ENCODE data around the gene NRP1. TPM values are rescaled to one million over a fixed set of nuclear protein-coding genes. Genes with fewer than 3 reads are reported as not detected.

The NRP1 gene
- total RNA-seq, 1 donor from 2014 or later = 486 TPM

DNA sequence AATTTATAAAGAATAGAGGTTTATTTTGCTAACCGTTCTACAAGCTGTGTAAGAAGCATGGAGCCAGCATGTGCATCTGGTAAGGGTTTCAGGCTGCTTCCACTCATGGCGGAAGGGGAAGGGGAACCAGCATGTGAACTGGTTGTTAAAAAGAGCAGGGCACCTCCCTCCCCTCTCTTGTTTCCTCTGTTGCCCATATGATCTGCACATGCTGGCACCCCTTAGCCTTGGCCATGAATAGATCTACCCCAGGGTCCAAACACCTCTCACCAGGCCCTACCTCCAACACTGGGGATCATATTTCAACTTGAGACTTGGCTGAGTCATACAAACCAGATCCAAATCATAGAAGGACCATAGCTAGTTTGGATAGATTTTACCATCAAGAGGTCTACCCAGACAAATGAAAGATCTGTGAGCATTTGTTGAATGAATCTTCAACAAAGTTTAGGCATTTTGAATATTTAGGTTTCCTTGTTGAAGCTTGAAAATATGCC is 36.0 kb upstream of the NRP1 start:
- Mint-ChIP-seq H3K4me1 (ENCODE audit: unreplicated experiment) (no peaks in the 10 kb centered on the region), H3K27ac (ENCODE audit: unreplicated experiment) (peak overlapping the region; percentile 49), H3K27me3 (ENCODE audit: unreplicated experiment) (no peaks in the 10 kb centered on the region), H3K36me3 (ENCODE audit: low read depth, unreplicated experiment) (no peaks in the 10 kb centered on the region), H3K9me3 (ENCODE audit: unreplicated experiment) (no peaks in the 10 kb centered on the region), H3K4me3 (ENCODE audit: unreplicated experiment) (no peak overlapping the region)
- TF ChIP-seq, protein P1, sequence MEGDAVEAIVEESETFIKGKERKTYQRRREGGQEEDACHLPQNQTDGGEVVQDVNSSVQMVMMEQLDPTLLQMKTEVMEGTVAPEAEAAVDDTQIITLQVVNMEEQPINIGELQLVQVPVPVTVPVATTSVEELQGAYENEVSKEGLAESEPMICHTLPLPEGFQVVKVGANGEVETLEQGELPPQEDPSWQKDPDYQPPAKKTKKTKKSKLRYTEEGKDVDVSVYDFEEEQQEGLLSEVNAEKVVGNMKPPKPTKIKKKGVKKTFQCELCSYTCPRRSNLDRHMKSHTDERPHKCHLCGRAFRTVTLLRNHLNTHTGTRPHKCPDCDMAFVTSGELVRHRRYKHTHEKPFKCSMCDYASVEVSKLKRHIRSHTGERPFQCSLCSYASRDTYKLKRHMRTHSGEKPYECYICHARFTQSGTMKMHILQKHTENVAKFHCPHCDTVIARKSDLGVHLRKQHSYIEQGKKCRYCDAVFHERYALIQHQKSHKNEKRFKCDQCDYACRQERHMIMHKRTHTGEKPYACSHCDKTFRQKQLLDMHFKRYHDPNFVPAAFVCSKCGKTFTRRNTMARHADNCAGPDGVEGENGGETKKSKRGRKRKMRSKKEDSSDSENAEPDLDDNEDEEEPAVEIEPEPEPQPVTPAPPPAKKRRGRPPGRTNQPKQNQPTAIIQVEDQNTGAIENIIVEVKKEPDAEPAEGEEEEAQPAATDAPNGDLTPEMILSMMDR (IDR thresholded peaks at IDR 0.05; ENCODE audit: unreplicated experiment) = no peak
- no peak for DNase-seq (ENCODE audit: low spot score)

DNA sequence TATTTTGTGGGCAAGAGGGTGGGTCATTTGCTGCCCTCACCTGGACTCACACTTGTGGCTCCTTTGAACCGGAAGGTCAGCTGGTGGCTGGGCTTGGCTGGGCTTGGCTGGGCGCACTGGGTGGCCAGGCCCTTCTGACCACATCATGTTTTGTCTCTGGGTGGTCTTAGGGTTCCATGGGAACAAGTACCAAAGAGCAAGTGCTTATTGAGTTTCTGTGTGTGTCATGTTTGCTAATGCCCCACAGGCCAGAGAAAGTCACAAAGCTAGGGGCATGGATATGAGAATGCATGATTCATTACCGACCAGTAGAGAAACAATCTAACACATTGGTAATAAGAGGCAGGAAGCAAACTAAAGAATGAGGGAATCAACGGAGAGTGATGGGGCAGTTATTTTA is 33.6 kb upstream of the NRP1 start:
- no peak for DNase-seq (ENCODE audit: low spot score)
- Mint-ChIP-seq H3K4me1 (ENCODE audit: unreplicated experiment) (no peaks in the 10 kb centered on the region), H3K9me3 (ENCODE audit: unreplicated experiment) (no peaks in the 10 kb centered on the region), H3K27ac (ENCODE audit: unreplicated experiment) (no peak overlapping the region), H3K36me3 (ENCODE audit: low read depth, unreplicated experiment) (no peaks in the 10 kb centered on the region), H3K27me3 (ENCODE audit: unreplicated experiment) (no peaks in the 10 kb centered on the region), H3K4me3 (ENCODE audit: unreplicated experiment) (no peak overlapping the region)
- TF ChIP-seq, protein P1 (IDR thresholded peaks at IDR 0.05; ENCODE audit: unreplicated experiment) = no peak

DNA sequence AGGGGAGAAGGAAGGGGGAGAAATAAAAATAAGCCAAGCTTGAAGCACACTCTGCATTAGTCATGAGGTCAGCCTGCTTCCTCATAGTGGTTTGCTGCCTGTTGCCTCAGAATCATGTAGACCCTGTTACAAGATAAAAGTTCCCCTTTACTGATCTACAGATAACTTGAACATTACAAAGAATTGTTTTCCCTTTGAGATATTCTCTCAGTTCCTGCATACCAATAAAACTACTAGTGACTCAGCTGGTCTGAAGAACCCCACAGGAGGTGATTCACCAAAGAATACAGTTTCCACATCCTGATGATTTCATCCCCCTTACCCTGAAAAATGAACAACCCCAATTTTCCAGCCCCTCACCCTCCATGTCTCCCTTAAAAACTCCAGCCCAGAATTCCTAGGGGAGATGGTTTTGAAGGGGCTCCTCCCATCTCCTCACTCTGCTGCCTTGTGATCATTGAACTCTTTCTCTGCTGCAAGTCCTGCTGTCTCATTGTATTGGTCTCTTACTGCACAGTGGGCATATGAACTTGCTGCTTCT is 31.5 kb upstream of the NRP1 start:
- Mint-ChIP-seq H3K4me1 (ENCODE audit: unreplicated experiment) (no peaks in the 10 kb centered on the region), H3K36me3 (ENCODE audit: low read depth, unreplicated experiment) (no peaks in the 10 kb centered on the region), H3K4me3 (ENCODE audit: unreplicated experiment) (no peak overlapping the region), H3K27ac (ENCODE audit: unreplicated experiment) (no peak overlapping the region), H3K27me3 (ENCODE audit: unreplicated experiment) (no peaks in the 10 kb centered on the region), H3K9me3 (ENCODE audit: unreplicated experiment) (no peaks in the 10 kb centered on the region)
- TF ChIP-seq, protein P1 (IDR thresholded peaks at IDR 0.05; ENCODE audit: unreplicated experiment) = no peak
- DNase-seq (ENCODE audit: low spot score) = no peak

DNA sequence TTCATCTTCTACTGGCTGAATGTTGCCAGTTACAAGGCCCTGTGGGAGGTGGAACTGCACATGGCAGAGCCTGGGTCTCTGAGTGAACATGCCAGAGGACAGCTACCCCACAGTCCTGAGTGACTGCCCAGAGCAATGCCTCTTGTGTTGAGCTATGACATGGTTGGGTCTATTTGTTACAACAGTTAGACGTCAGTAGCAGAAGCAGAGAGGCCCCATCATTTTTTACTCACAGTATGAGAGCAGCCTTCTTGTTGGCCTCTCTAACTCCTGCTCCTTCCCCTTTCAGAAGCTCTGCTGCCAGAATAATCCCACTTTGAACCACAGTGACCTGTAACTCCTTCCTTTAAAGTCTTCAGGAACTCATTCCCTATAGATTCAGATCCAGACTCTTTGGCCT is 30.8 kb upstream of the NRP1 start:
- H3K27ac Mint-ChIP-seq (ENCODE audit: unreplicated experiment) = no peak overlapping the region

DNA sequence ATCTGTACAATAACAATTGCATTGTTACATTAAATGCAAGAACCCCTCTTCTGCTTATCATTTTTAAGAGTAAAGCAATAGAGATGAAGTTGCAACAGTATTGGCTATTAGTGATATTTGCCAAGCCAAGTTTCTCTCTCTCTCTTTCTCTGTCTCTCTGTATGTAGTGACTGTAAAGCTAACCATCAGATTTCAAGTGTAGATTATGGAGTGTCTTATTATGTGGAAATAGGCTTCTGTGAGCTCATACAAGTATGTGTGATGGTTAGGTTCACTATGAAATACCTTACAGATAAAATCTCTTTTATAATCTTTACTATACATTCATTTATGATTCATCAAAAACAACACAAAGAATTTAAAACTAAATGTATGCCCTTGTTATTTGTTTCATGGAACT is 28.6 kb upstream of the NRP1 start:
- TF ChIP-seq, protein P1 (IDR thresholded peaks at IDR 0.05; ENCODE audit: unreplicated experiment) = no peak
- no peaks in the 10 kb centered on the region for H3K4me1 Mint-ChIP-seq (ENCODE audit: unreplicated experiment)
- no peaks in the 10 kb centered on the region for H3K9me3 Mint-ChIP-seq (ENCODE audit: unreplicated experiment)
- H3K27ac Mint-ChIP-seq (ENCODE audit: unreplicated experiment) = no peak overlapping the region
- no peak for DNase-seq (ENCODE audit: low spot score)
- H3K4me3 Mint-ChIP-seq (ENCODE audit: unreplicated experiment) = no peak overlapping the region
- H3K36me3 Mint-ChIP-seq (ENCODE audit: low read depth, unreplicated experiment) = no peaks in the 10 kb centered on the region
- H3K27me3 Mint-ChIP-seq (ENCODE audit: unreplicated experiment) = no peaks in the 10 kb centered on the region

More for the DNA sequence above, 30.8 kb upstream of the NRP1 start:
- TF ChIP-seq, protein P1 (IDR thresholded peaks at IDR 0.05; ENCODE audit: unreplicated experiment) = no peak
- Mint-ChIP-seq H3K4me1 (ENCODE audit: unreplicated experiment) (no peaks in the 10 kb centered on the region), H3K4me3 (ENCODE audit: unreplicated experiment) (no peak overlapping the region), H3K27me3 (ENCODE audit: unreplicated experiment) (no peaks in the 10 kb centered on the region), H3K36me3 (ENCODE audit: low read depth, unreplicated experiment) (no peaks in the 10 kb centered on the region), H3K9me3 (ENCODE audit: unreplicated experiment) (no peaks in the 10 kb centered on the region)
- DNase-seq (ENCODE audit: low spot score) = no peak
